Activated CD8-positive, alpha-beta memory T cell treated with anti-CD3 and anti-CD28 coated beads, Interleukin-2, amount 50 U/mL, for 1 hour (primary cell): ENCODE measurements around the gene SAMHD1.
"Not testable (repeated sequence)": the region's sequence is repeated elsewhere in the genome, so short reads cannot be mapped to it uniquely, and the experiment has no call there.

Experiments
- DNase-seq: peaks from one replicate; pipeline ENCODE4 v3.0.0-alpha.2; 2020; ENCODE audit errors: extremely low read depth

Gene SAMHD1

DNA sequence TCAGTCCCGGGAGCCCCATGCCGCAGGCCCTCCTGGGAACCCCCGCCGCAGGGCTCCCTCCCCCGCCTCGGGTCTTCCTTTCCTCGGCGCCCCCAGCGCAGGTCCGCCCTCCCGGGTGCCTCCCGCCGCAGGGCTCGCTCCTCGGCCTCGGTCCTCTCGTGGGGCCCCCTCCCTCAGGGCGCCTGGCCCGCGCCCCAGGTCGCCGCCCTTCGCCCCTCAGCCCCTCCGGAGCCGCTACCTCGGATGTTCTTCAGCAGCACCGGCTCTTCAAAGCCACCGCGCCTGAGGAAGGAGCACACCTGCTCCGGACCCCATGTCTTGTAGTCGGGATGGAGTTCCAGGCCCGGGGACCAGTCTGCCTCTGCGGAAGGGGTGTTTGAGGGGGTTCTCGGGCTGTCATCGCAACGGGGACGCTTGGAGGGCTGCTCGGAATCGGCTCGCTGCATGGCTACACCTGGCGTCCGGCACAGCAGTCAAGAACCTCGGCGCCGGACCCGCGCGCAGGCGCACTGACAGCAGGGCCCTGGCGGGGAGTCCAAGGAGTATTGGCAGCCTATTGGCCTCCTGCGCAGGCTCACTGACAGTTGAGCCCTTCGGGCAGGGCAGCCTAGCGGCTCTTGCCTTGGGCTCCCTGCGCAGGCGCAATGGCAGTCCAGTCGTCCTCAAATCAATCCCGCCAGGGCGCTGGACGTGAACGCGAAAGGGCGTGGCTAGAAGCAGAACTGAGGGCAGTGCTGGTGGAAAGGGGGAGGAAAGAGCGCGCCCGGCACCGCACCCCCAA lies at the start of gene SAMHD1:
Gene SAMHD1, minus strand, starts transcription at position 511 of the 781 bp plus-strand sequence. Its CDS starts 65 bp downstream, at position 446.
- peak; percentile 50 for DNase-seq

- DNase-seq, result not testable (repeated sequence)
Observed at GRCh38 chr20:37000171-37000570, 48.7 kb upstream of the SAMHD1 start.

DNA sequence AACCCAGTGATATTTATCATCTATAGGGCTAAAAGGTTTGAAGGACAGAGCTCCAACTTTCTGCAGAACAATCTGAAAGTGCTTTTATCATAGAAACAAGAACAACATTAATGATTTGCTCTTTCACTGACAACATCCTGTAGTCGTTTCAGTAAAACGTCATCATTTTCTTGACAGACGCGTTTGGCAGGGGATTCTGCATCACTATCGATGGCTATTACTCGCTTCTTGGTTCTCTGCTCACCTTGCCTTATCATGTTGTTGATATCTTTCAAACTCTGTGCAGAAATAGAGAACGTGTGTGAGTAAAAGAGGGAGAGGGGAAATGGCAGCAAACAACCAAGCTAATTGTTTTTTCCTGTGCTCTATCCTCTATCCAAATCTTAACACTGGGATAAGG lies 47.1 kb upstream of the SAMHD1 start:
- DNase-seq, result no peak

GRCh38 chr20:36997121-36997520 lies 45.6 kb upstream of the SAMHD1 start:
- DNase-seq, result no peak

GRCh38 chr20:36994221-36994620 lies 42.7 kb upstream of the SAMHD1 start:
- not testable (repeated sequence) for DNase-seq

- DNase-seq, result no peak
Observed at GRCh38 chr20:36992802-36993334, 41.4 kb upstream of the SAMHD1 start.

DNA sequence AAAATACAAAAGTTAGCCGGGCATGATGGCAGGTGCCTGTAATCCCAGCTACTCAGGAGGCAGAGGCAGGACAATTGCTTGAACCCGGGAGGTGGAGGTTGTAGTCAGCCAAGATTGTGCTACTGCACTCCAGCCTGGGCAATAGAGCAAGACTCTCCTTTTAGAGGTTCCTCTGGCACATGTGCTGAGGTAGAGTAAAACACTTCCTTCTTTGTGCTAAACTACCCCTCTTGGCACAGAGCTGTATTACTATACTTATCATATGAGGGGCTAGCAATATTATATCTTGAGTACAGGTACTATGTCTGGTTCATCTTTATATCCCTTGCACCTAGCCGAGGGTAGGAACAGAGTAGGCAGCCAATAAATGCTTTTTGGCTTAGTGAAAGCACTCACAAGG lies 40.2 kb upstream of the SAMHD1 start:
- DNase-seq, result no peak

- DNase-seq, result no peak
Observed at GRCh38 chr20:36989797-36990196, 38.3 kb upstream of the SAMHD1 start.

GRCh38 chr20:36988494-36988966 lies 37.0 kb upstream of the SAMHD1 start:
- DNase-seq, result no peak

DNA sequence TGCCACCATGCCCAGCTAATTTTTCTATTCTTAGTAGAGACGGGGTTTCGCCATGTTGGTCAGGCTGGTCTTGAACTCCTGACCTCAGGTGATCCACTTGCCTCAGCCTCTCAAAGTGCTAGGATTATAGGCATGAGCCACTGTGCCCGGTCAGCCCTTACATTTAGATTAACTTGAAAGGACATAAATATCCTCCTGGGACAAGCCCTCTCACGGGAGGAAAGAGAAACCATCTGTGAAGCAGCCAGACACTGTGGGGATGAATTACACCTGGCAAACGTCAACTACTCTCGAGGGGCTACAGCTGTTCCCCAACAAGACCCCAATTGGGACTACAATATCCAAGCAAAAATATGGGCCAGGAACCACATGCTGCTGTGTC lies 32.7 kb upstream of the SAMHD1 start:
- no peak for DNase-seq

DNA sequence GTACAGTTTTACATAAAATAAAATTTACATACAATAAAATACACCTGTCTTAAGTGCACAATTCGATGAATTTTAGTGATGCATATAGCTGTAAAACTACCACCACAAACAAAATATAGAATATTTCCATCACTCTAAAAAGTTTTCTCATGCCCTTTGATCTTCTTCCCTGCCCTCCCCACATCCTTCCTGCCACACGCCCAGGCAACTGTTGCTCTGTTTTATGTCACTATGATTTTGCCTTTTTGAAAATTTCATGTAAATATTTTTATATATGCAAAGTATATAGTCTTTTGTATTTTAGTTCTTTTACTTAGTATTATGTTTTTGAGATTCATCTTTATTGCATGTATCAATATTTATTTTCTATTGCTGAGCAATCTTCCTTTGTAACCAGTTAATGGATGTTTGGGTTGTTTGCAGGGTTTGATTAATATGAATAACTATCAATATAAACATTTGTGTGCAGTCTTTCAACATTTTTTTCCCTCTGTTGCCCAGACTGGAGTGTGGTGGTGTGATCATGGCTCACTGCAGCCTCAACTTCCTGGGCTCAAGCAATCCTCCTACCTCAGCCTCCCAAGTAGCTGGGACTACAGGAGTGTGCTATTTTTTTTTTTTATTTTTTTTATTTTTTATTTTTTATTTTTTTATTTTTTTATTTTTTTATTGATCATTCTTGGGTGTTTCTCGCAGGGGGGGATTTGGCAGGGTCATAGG lies 23.8 kb upstream of the SAMHD1 start:
- no peak for DNase-seq

DNA sequence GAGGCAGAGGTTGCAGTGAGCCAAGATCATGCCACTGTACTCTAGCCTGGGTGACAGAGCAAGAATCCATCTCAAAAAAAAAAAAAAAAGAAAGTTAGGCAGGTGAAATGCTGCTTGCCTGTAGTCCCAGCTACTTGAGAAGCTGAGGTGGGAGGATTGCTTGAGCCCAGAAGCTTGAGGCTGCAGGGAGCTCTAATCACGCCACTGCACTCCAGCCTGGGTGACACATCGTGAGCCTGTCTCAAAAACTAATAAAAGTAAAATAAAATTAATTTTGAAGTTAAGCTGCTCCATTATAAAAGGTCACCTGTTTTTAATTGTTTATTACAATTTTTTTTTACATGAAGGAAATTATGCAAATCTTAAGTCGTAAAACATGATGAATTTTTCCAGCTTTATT lies 23.2 kb upstream of the SAMHD1 start:
- DNase-seq, result no peak

- no peak for DNase-seq
Observed at GRCh38 chr20:36971103-36971502, 19.6 kb upstream of the SAMHD1 start.

DNA sequence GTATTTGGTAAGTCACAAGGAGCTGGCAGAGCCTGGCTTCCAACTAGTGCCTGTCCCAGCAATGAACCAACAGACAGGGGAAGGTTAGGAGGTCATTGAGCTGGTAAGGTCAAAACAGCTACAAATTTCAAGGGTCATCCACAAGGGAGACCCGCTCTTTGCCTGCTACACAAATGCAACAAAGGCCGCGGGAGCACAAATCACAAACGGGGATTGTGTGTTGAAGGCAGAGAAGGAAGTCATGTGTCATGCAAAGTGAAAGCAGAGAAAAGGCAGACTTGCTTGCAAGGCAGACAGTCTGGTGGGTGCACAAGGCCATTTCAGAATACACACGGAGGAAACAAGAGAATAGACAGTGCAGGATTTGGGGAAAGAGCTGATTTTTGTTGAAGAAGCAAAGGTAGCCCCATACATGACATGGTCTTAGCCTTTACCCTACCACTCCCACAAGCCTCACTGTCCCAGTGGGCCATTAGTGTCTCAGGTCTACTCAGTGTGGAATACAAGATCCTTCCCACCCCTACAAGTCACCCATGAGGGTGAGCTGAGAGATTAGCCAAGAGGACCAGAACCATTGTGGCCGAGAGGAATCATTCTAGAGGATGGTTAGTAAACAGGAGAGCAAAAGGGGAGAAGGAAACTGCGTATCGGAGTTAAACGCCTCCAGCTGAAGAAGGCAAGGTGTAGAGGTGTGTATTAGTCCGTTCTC lies 18.1 kb upstream of the SAMHD1 start:
- no peak for DNase-seq

GRCh38 chr20:36969051-36969450 lies 17.5 kb upstream of the SAMHD1 start:
- no peak for DNase-seq

- DNase-seq, result no peak
Observed at GRCh38 chr20:36967636-36968035, 16.1 kb upstream of the SAMHD1 start.

GRCh38 chr20:36966965-36967364 lies 15.5 kb upstream of the SAMHD1 start:
- DNase-seq, result not testable (repeated sequence)

DNA sequence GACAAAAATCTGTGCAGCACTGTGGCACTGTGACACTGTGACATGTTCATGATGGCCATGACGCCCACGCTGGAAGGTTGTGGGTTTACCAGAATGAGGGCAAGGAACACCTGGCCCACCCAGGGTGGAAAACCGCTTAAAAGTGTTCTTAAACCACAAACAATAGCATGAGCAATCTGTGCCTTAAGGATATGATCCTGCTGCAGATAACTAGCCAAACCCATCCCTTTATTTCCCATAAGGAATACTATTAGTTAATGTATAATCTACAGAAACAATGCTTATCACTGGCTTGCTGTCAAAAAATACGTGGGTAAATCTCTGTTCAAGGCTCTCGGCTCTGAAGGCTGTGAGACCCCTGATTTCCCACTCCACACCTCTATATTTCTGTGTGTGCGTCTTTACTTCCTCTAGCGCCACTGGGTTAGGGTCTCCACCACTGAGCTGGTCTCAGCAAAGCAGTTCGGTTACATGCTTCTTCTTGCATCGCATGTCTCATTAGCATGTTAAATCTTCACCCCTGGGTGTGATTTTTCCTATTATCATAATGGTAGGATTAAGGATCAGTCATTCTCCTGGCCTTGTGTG lies 10.9 kb upstream of the SAMHD1 start:
- not testable (repeated sequence) for DNase-seq

DNA sequence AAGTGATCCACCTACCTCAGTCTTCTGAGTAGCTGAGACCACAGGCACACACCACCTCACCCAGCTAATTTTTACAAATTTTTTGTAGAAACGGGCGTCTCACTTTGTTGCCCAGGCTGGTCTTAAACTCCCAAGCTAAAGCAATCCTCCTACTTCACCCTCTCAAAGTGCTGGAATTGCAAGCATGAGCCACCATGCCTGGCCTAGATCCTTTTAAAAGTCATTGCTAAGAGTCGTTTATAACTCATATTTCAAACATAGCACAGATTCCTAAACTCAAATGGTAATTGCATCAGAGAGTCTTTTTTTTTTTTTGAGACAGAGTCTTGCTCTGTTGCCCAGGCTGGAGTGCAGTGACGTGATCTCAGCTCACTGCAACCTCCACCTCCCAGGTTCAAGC lies 7.7 kb upstream of the SAMHD1 start:
- DNase-seq, result no peak

DNA sequence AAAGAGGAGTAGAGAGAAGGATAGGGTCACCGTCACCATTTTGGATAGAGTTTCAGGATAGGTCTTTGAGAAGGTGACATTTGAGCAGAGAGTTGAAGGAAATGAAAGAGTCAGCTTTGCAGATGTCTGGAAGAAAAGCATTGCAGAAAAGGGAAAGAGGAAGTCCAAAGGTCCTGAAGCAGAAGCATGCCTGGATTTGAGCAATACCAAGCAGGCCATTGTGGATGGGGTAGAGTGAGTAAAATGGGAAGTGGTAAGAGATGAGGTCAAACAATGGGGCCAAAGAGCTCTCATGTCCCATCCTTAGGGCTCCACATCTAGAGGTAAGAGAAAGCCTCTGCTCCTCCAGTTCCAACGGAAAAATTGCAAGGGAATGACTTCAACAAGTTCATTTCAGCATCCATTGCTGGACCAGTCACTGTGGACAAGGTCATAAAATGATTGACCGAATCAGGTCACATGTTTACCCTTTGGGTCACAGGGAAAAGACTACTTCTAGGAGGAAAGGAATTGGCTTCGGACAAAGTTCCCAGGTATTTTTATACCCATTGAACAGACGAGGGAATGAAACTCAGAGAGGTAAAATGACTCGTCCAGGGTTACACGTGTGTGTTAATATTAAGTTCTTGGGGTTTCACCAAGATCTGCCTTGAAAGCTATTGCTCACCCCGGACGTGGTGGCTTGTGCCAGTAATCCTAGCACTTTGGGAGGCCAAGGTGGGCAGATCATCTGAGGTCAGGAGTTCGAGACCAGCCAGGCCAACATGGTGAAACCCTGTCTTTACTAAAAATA lies 6.6 kb upstream of the SAMHD1 start:
- DNase-seq, result no peak

DNA sequence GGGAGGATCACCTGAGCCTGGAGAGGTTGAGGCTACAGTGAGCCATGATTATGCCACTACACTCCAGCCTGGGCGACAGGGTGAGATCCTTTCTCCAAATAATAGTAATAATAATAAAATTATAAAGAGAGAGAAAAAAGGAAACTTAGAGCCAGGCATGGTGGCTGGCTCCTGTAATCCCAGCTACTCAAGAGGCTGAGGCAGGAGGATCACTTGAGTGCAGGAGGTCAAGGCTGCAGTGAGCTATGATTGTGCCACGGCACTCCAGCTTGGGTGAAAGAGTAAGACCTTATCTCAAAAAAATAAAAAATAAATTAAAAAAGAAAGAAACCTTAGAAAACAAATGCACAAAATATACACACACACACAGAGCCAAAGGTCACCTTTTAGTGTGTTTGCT lies 5.2 kb upstream of the SAMHD1 start:
- no peak for DNase-seq
